H1 (cell line): ENCODE results near the gene NTN5. TPM values are rescaled to one million over a fixed set of nuclear protein-coding genes. Genes with fewer than 3 reads are reported as not detected.

Experiments used
- CTCF ChIA-PET: fragments of 300-600 bp; sonication (Branson Sonifier 250); formaldehyde crosslinking; loops from one replicate; lab custom pipeline; 2021; ENCODE audit not compliant: partially characterized antibody; lab: Charles Lee
- POLR2A ChIA-PET: fragments of 300-600 bp; sonication (Branson Sonifier 250); formaldehyde crosslinking; loops from one replicate; lab custom pipeline; 2021; ENCODE audit warnings: inconsistent platforms; ENCODE audit not compliant: partially characterized antibody; lab: Charles Lee
- DNase-seq, 2 experiments: peaks; one replicate each; pipeline versions ENCODE4 v3.0.0 to v3.0.0-alpha.2; 2010 to 2022; ENCODE audit warnings: low spot score in 2 of 2, low read depth in 1 of 2, mixed read lengths in 1 of 2
- FAIRE-seq: peaks from 2 replicates; lab custom pipeline; 2011; peaks lifted over from hg19 to GRCh38; lab: Jason Lieb, UNC
- H2AFZ ChIP-seq: 2 replicates; pipeline ENCODE4 v1.8.1; 2012; ENCODE audit warnings: low read length, inconsistent platforms
- H2AK5ac ChIP-seq: 2 replicates; pipeline ENCODE4 v1.6.1; 2013; ENCODE audit warnings: low read depth, low read length
- H2BK120ac ChIP-seq: replicated peaks from 2 replicates; pipeline ENCODE3; 2013; ENCODE audit warnings: low read depth, low read length, inconsistent platforms
- H2BK12ac ChIP-seq: 2 replicates; pipeline ENCODE4 v1.6.1; 2013; ENCODE audit warnings: low read depth, low read length
- H2BK15ac ChIP-seq: 2 replicates; pipeline ENCODE4 v1.6.1; 2013; ENCODE audit warnings: low read length
- H2BK20ac ChIP-seq: 2 replicates; pipeline ENCODE4 v1.6.1; 2013; ENCODE audit warnings: low read length
- H2BK5ac ChIP-seq: 2 replicates; pipeline ENCODE4 v1.6.1; 2013; ENCODE audit warnings: low read depth, low read length
- H3K14ac ChIP-seq: 2 replicates; pipeline ENCODE4 v1.6.1; 2013; ENCODE audit warnings: inconsistent platforms; ENCODE audit not compliant: insufficient read length
- H3K18ac ChIP-seq: 2 replicates; pipeline ENCODE4 v1.6.1; 2013; ENCODE audit warnings: low read length; ENCODE audit errors: extremely low read depth
- H3K23ac ChIP-seq: 2 replicates; pipeline ENCODE4 v1.6.1; 2013; ENCODE audit warnings: inconsistent platforms; ENCODE audit not compliant: insufficient read length
- H3K23me2 ChIP-seq: 2 replicates; pipeline ENCODE4 v1.6.1; 2013; ENCODE audit warnings: low read depth, low read length
- H3K27ac ChIP-seq: 2 replicates; pipeline ENCODE4 v1.6.1; 2011; ENCODE audit warnings: low read depth, low read length, inconsistent platforms
- H3K27me3 ChIP-seq, 4 experiments: replicated peaks in 1 of 4; 1 replicate in 1 of 4; 2 replicates in 3 of 4; pipeline versions ENCODE4 v1.6.1 to v1.8.1; 2011 to 2013; ENCODE audit warnings: low read length in 3 of 4, mild to moderate bottlenecking in 3 of 4, inconsistent platforms in 2 of 4, mixed read lengths in 2 of 4, moderate library complexity in 1 of 4; ENCODE audit not compliant: control insufficient read depth in 3 of 4, insufficient read depth in 3 of 4; ENCODE audit errors: extremely low read depth in 1 of 4
- H3K36me3 ChIP-seq, 4 experiments: 2 replicates each; pipeline versions ENCODE4 v1.6.1 to v1.8.1; 2011 to 2013; ENCODE audit warnings: mild to moderate bottlenecking in 4 of 4, low read length in 3 of 4, moderate library complexity in 2 of 4, control low read depth in 1 of 4, inconsistent platforms in 1 of 4; ENCODE audit not compliant: insufficient read depth in 4 of 4, control insufficient read depth in 2 of 4
- H3K4ac ChIP-seq: replicated peaks from 2 replicates; pipeline ENCODE3; 2013; ENCODE audit warnings: low read length, low read depth, mixed read lengths, inconsistent platforms; ENCODE audit not compliant: insufficient read length
- H3K4me1 ChIP-seq, 4 experiments: replicated peaks in 1 of 4; 1 replicate in 1 of 4; 2 replicates in 3 of 4; pipeline versions ENCODE4 v1.6.1 to v1.8.1; 2011 to 2013; ENCODE audit warnings: low read length in 3 of 4, inconsistent platforms in 2 of 4, mixed read lengths in 1 of 4; ENCODE audit not compliant: insufficient read depth in 4 of 4, control insufficient read depth in 3 of 4
- H3K4me2 ChIP-seq, 2 experiments: 2 replicates each; pipeline versions ENCODE4 v1.6.1 to v1.8.1; 2011 to 2013; ENCODE audit warnings: low read depth in 2 of 2, low read length in 2 of 2, control low read depth in 1 of 2, inconsistent platforms in 1 of 2, mild to moderate bottlenecking in 1 of 2; ENCODE audit not compliant: insufficient read depth in 1 of 2
- H3K4me3 ChIP-seq, 4 experiments: fragments of 200-600, 300-600 bp in 1 of 4; sonication (generic), shearing (Covaris generic), sonication (Bioruptor Twin) in 1 of 4; 2 replicates each; pipeline versions ENCODE4 v1.5.1 to v1.8.1; 2011 to 2016; ENCODE audit warnings: low read length in 4 of 4, low read depth in 3 of 4, control low read depth in 2 of 4, inconsistent platforms in 2 of 4, mild to moderate bottlenecking in 2 of 4, mixed read lengths in 1 of 4, moderate library complexity in 1 of 4; ENCODE audit not compliant: insufficient read depth in 2 of 4; ENCODE audit errors: extremely low read depth in 1 of 4
- H3K56ac ChIP-seq: replicated peaks from 2 replicates; pipeline ENCODE3; 2013; ENCODE audit warnings: low read depth, mild to moderate bottlenecking, mixed read lengths, low read length, inconsistent platforms; ENCODE audit not compliant: insufficient read length
- H3K79me1 ChIP-seq: 2 replicates; pipeline ENCODE4 v1.6.1; 2013; ENCODE audit warnings: low read depth, low read length, control low read depth
- H3K79me2 ChIP-seq, 2 experiments: 2 replicates each; pipeline versions ENCODE4 v1.6.1 to v1.8.1; 2012 to 2013; ENCODE audit warnings: low read length in 2 of 2, mild to moderate bottlenecking in 2 of 2, inconsistent platforms in 1 of 2; ENCODE audit not compliant: insufficient read depth in 2 of 2, control insufficient read depth in 1 of 2
- H3K9ac ChIP-seq, 4 experiments: replicated peaks in 1 of 4; 1 replicate in 1 of 4; 2 replicates in 3 of 4; pipeline versions ENCODE4 v1.6.1 to v1.8.1; 2011 to 2013; ENCODE audit warnings: low read depth in 3 of 4, low read length in 3 of 4, control low read depth in 2 of 4, mild to moderate bottlenecking in 2 of 4, moderate library complexity in 2 of 4, inconsistent platforms in 1 of 4; ENCODE audit errors: extremely low read depth in 1 of 4
- H3K9me3 ChIP-seq, 2 experiments: 2 replicates each; pipeline versions ENCODE4 v1.6.1 to v1.8.1; 2012 to 2013; ENCODE audit warnings: mild to moderate bottlenecking in 2 of 2, moderate library complexity in 2 of 2, control low read depth in 1 of 2, inconsistent platforms in 1 of 2, low read depth in 1 of 2, low read length in 1 of 2, mixed read lengths in 1 of 2; ENCODE audit not compliant: insufficient read depth in 2 of 2
- H4K20me1 ChIP-seq, 2 experiments: replicated peaks in 1 of 2; 2 replicates each; pipeline versions ENCODE3 to v1.8.1; 2011 to 2013; ENCODE audit warnings: inconsistent platforms in 2 of 2, low read length in 2 of 2, mild to moderate bottlenecking in 1 of 2; ENCODE audit not compliant: insufficient read depth in 2 of 2, control insufficient read depth in 1 of 2
- H4K5ac ChIP-seq: 2 replicates; pipeline ENCODE4 v1.6.1; 2013; ENCODE audit warnings: low read length, low read depth, mixed read lengths, inconsistent platforms; ENCODE audit not compliant: insufficient read length
- H4K8ac ChIP-seq: 2 replicates; pipeline ENCODE4 v1.8.0; 2013; ENCODE audit warnings: mild to moderate bottlenecking, moderate library complexity, low read length, inconsistent platforms; ENCODE audit not compliant: insufficient read depth; ENCODE audit errors: extremely low read depth
- H4K91ac ChIP-seq: replicated peaks from 2 replicates; pipeline ENCODE3; 2013; ENCODE audit warnings: low read length, mixed read lengths, inconsistent platforms; ENCODE audit not compliant: insufficient read length
- CHD1 ChIP-seq: IDR thresholded peaks from 2 replicates; pipeline ENCODE4 v1.6.1; 2012; ENCODE audit warnings: low read depth, low read length, improper control_type of control experiment
- EGR1 ChIP-seq: IDR thresholded peaks from 2 replicates; pipeline ENCODE4 v1.6.1; 2011; ENCODE audit warnings: low read depth, low read length, borderline replicate concordance
- EZH2 ChIP-seq: fragments of 200-600 bp; sonication (generic); IDR thresholded peaks from 2 replicates; pipeline ENCODE4 v1.7.1; 2012; ENCODE audit warnings: low read depth, mild to moderate bottlenecking, moderate library complexity, low read length, inconsistent platforms; ENCODE audit not compliant: severe bottlenecking
- HDAC2 ChIP-seq, 2 experiments: fragments of 300-600 bp in 1 of 2; sonication (generic) in 1 of 2; IDR thresholded peaks; 2 replicates each; pipeline ENCODE4 v1.6.1; 2011 to 2012; ENCODE audit warnings: low read depth in 2 of 2, low read length in 2 of 2, mild to moderate bottlenecking in 2 of 2, moderate library complexity in 2 of 2, borderline replicate concordance in 1 of 2, inconsistent platforms in 1 of 2
- JUN ChIP-seq: IDR thresholded peaks from 2 replicates; pipeline ENCODE4 v1.6.1; 2011; ENCODE audit warnings: low read depth, mild to moderate bottlenecking, improper control_type of control experiment, low read length
- KDM1A ChIP-seq: fragments of 200-600, 300-600 bp; sonication (generic); IDR thresholded peaks from 2 replicates; pipeline ENCODE4 v1.7.1; 2016; ENCODE audit warnings: mild to moderate bottlenecking, low read length, borderline replicate concordance
- SP1 ChIP-seq: IDR thresholded peaks from 2 replicates; pipeline ENCODE4 v1.6.1; 2011; ENCODE audit warnings: low read depth, low read length
- TBP ChIP-seq: IDR thresholded peaks from 2 replicates; pipeline ENCODE4 v1.6.1; 2011; ENCODE audit warnings: low read depth, low read length, improper control_type of control experiment
- WGBS, 2 experiments: shearing (Covaris generic) in 1 of 2; methylation state at CpG; one replicate each; pipeline versions ENCODE4 v1.1.6 to v1.1.7; 2013 to 2015; ENCODE audit warnings: low lambda C conversion rate in 2 of 2, mixed read lengths in 2 of 2, inconsistent platforms in 1 of 2, low coverage in 1 of 2, missing lambda C conversion rate in 1 of 2; ENCODE audit not compliant: insufficient replicate concordance in 2 of 2, insufficient coverage in 1 of 2, insufficient read length in 1 of 2; ENCODE audit errors: extremely low coverage in 1 of 2, missing lambda C conversion rate in 1 of 2; 5-methylcytosine and 5-hydroxymethylcytosine counted together
- polyA plus RNA-seq, 7 experiments: library from polyadenylated mRNA; depleted of rRNA in 3 of 7; stranded (reverse) in 5 of 7; unstranded in 2 of 7; fragments of >200 nt in 5 of 7; fragments of 200-250 nt in 2 of 7; gene quantifications; 1 replicate in 5 of 7; 2 replicates in 1 of 7; 4 replicates in 1 of 7; pipeline versions ENCODE4 v1.2.1 to v1.2.3, GENCODE V29; 2011 to 2013; ENCODE audit warnings: missing spikeins in 2 of 7, mixed read lengths in 2 of 7
- total RNA-seq: library from RNA; stranded (reverse); fragmentation: NEBNext Ultra II Directional; extraction: Animal tissue kit (Norgen Biotek cat#: 25700); gene quantifications from 2 replicates; pipeline ENCODE4 v1.2.1, GENCODE V29; 2021
- TF ChIP-seq, protein P1 (sequence below): IDR thresholded peaks from 2 replicates; pipeline ENCODE4 v1.6.1; 2012; ENCODE audit warnings: inconsistent platforms
- TF ChIP-seq, protein P2 (sequence below): IDR thresholded peaks from 2 replicates; pipeline ENCODE4 v1.6.1; 2012; ENCODE audit warnings: low read length, inconsistent platforms

The NTN5 gene
- total and polyA plus RNA-seq, 2 of the 8 experiments (the other 6 are each of a cell fraction or from before 2014, with no cell fraction given) = 0.47 to 0.85 TPM

- POLR2A ChIA-PET = interaction anchor here (0.7 to 1.9 kb wide), 3 partner anchors 8 to 73 kb away, joined by 3 to 7 read pairs (median 4); partner anchors contain the start of genes FAM83E and FUT2
- WGBS, 2 experiments = 93% methylated on average over 3 of the region's 3 CpGs; no CpG with 5 or more reads in 1 of the 2 experiments
- TF ChIP-seq SP1 (no peak), EGR1 (no peak), KDM1A (no peak), TBP (no peak), EZH2 (no peak), CHD1 (no peak), HDAC2 (IDR thresholded peaks at IDR 0.05; ENCODE audit: borderline replicate concordance in 1 of 2, low read depth in 2 of 2, low read length in 2 of 2) (no peak), JUN (no peak)
- TF ChIP-seq, protein P1, sequence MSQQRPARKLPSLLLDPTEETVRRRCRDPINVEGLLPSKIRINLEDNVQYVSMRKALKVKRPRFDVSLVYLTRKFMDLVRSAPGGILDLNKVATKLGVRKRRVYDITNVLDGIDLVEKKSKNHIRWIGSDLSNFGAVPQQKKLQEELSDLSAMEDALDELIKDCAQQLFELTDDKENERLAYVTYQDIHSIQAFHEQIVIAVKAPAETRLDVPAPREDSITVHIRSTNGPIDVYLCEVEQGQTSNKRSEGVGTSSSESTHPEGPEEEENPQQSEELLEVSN = no peak
- TF ChIP-seq, protein P2, sequence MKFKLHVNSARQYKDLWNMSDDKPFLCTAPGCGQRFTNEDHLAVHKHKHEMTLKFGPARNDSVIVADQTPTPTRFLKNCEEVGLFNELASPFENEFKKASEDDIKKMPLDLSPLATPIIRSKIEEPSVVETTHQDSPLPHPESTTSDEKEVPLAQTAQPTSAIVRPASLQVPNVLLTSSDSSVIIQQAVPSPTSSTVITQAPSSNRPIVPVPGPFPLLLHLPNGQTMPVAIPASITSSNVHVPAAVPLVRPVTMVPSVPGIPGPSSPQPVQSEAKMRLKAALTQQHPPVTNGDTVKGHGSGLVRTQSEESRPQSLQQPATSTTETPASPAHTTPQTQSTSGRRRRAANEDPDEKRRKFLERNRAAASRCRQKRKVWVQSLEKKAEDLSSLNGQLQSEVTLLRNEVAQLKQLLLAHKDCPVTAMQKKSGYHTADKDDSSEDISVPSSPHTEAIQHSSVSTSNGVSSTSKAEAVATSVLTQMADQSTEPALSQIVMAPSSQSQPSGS = no peak
Measured at GRCh38 chr19:48687776-48688175, 15.0 kb upstream of the NTN5 start.

More at GRCh38 chr19:48687776-48688175, 15.0 kb upstream of the NTN5 start:
- H2BK20ac ChIP-seq = no peak overlapping the region
- no peaks in the 10 kb centered on the region for H3K23me2 ChIP-seq
- no peaks in the 10 kb centered on the region for H3K79me1 ChIP-seq
- no peaks in the 10 kb centered on the region for H3K79me2 ChIP-seq
- H2BK5ac ChIP-seq = no peak overlapping the region
- H2AFZ ChIP-seq = no peak overlapping the region
- no peak overlapping the region for H2AK5ac ChIP-seq
- H2BK15ac ChIP-seq = no peak overlapping the region
- FAIRE-seq (no peak), DNase-seq (no peak)
- no peak overlapping the region for H3K23ac ChIP-seq
- no peak overlapping the region for H3K14ac ChIP-seq
- H3K9me3 ChIP-seq = no peaks in the 10 kb centered on the region
- no peak overlapping the region for H3K4me3 ChIP-seq
- H4K5ac ChIP-seq = no peak overlapping the region
- no peak overlapping the region for H3K27ac ChIP-seq
- no peaks in the 10 kb centered on the region for H3K27me3 ChIP-seq
- no peak overlapping the region for H3K4me2 ChIP-seq
- no peaks in the 10 kb centered on the region for H3K36me3 ChIP-seq
- no peaks in the 10 kb centered on the region for H4K20me1 ChIP-seq
- no peaks in the 10 kb centered on the region for H3K4me1 ChIP-seq
- no peak overlapping the region for H2BK12ac ChIP-seq
- CTCF ChIA-PET = interaction anchor here (0.7 to 1.8 kb wide), 2 partner anchors 25 to 52 kb away, joined by 3 to 6 read pairs; no protein-coding TSS in a partner anchor
- no peak overlapping the region for H2BK120ac ChIP-seq
- H3K18ac ChIP-seq = no peak overlapping the region
- no peak overlapping the region for H3K56ac ChIP-seq
- no peak overlapping the region for H3K4ac ChIP-seq
- no peak overlapping the region for H4K91ac ChIP-seq
- no peak overlapping the region for H4K8ac ChIP-seq
- no peak overlapping the region for H3K9ac ChIP-seq
